OCI-LY7 (cell line): ENCODE data around the gene GP1BB.

Source experiments
- EZH2phosphoT487 ChIP-seq: fragments of 200-600 bp; sonication (generic); IDR thresholded peaks from 2 replicates; pipeline ENCODE4 v1.6.1; 2018; ENCODE audit warnings: low read depth, borderline replicate concordance, mild to moderate bottlenecking, mixed run types, antibody characterized with exemption, low read length, moderate library complexity, mixed read lengths
- TF ChIP-seq, protein P1 (sequence below): fragments of 200-600 bp; sonication (generic); conservative IDR thresholded peaks from 2 replicates; pipeline ENCODE4 v1.5.1; 2014; ENCODE audit warnings: mild to moderate bottlenecking, antibody characterized with exemption, low read length, moderate library complexity, mixed read lengths

DNA sequence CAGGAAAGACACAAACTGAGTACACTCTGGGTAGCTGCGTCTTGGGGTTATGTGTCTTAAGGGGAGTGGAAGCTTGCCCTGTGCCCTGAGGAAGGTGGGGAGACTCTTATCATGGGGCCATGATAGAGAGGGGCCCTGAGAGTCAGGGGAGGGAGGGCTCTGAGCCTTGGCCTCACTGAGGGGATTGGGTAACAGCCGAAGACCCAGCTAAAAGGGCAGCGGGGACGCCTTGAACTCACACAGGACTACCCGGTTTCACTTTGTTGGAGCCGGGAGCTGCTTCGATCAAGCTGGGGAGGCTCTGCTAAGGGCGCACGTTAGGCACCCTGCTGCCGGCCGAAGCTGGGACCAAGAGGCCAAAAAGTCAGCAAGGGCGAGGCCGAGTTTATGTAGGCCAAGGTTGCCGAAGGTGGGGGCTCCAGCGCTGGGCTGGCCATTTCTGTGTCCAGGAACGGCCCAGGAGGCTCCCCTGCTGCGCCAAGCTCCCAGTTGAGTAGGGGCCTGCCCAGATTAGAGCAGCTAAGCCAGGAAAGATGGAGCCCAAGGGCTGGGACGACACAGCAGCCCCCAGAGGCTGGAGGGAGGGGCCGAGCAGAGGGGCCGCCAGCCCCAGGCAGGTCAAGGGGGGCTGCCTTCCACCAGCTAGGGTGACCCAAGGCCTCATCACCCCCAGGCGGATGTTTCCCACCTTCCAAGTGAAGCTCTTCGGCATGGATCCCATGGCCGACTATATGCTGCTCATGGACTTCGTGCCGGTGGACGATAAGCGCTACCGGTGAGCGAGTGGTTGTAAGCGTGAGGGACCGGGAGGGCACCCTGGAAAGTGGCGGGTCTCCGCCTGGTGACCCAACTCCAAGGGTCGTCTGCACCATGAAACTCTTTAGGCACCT is 39.5 kb downstream of the GP1BB start:
- TF ChIP-seq, protein P1, sequence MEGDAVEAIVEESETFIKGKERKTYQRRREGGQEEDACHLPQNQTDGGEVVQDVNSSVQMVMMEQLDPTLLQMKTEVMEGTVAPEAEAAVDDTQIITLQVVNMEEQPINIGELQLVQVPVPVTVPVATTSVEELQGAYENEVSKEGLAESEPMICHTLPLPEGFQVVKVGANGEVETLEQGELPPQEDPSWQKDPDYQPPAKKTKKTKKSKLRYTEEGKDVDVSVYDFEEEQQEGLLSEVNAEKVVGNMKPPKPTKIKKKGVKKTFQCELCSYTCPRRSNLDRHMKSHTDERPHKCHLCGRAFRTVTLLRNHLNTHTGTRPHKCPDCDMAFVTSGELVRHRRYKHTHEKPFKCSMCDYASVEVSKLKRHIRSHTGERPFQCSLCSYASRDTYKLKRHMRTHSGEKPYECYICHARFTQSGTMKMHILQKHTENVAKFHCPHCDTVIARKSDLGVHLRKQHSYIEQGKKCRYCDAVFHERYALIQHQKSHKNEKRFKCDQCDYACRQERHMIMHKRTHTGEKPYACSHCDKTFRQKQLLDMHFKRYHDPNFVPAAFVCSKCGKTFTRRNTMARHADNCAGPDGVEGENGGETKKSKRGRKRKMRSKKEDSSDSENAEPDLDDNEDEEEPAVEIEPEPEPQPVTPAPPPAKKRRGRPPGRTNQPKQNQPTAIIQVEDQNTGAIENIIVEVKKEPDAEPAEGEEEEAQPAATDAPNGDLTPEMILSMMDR, result no peak
- no peak for TF ChIP-seq EZH2phosphoT487
